GM19193 (cell line): ENCODE results near the gene SLC4A1.

Experiments used
- POLR2A ChIP-seq: IDR thresholded peaks from 4 replicates; pipeline ENCODE4 v1.6.1; 2011; ENCODE audit not compliant: insufficient read depth, insufficient read length; ENCODE audit errors: extremely low read depth

SLC4A1 gene

DNA sequence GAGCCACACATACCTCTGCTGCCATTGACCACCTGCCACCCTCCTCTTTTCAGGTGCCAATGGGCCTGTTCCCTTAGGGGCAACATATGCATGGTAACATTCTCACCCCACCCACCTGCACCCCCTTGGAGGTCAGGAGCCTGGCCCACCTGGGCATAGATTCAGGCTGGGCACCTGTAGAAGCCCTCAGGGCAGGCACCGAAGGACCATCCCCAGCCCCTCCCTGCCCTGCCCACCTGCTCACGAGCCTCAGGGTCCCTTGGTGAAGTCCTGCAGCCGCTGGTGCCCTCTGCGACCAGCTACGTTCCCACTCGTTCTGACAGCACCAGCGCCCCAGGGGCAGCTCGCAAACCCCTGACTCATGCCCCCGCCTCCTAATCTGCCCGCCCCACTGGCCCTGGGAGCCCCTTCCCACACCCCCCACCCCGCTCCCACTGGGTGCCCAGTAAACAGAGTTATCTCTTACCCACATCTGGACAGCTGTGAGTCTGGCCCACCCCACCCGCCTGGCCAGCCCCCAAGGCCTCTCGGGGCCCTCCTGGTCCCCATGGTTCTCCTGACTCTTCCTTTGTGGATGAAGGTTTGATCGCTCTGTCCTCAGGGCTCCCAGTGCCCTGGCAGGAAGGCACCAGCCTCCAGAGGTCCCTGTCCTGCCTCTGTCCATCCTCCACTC, at the start of gene SLC4A1:
SLC4A1 (minus strand) TSS at position 318 of the 673 bp plus-strand sequence. CDS start 5,269 bp downstream, outside the sequence.
- TF ChIP-seq POLR2A, result no peak

- TF ChIP-seq POLR2A, result no peak
Measured at GRCh38 chr17:44317545-44317944, 49.6 kb upstream of the SLC4A1 start.

DNA sequence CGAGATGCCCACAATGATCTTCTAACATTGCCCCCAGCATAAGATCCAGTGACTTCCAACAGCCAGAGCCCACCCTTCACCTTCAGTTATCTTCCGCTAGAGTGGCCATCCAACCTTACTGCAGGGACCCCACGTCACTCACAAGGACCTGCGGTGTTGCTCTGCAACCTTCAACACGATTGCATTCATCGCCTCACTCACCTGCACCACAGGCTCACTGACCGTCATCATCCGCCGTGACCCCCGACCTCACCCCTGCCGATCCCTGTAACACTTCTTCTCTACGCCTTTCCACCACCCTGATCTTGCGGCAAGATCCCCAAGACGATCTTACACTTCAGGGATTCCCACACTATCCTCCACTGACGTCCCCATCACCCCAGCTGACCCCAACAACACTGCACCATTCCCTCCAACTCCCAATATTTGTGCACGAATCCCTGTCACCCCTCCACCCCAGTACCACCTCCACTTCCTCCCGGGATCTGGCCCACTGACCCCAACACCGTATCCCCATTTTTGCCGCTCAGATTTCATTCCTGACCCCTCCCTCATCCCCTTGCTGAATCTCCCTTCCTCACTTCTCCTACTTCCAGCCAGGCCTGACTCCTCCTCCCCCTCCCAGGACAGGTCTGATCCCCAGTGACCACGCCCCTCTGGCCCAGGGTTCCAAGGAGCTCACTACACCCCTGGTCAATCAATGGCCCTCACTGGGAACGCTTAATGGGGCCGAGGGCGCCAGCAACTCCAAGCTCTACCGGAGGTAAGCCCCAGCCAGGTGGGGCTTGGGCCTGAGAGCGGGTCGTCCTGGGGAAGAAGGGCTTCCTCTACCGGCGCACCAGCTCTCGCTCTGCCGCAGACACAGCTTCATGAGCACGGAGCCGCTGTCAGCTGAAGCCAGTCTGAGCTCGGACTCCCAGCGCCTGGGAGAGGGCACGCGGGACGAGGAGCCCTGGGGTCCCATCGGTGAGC, 48.1 kb upstream of the SLC4A1 start:
- no peak for TF ChIP-seq POLR2A

- no peak for TF ChIP-seq POLR2A
Measured at GRCh38 chr17:44314869-44315661, 47.1 kb upstream of the SLC4A1 start.

GRCh38 chr17:44314524-44314868, 46.6 kb upstream of the SLC4A1 start:
- TF ChIP-seq POLR2A, result no peak

- TF ChIP-seq POLR2A, result no peak
Measured at GRCh38 chr17:44314031-44314430, 46.1 kb upstream of the SLC4A1 start.

DNA sequence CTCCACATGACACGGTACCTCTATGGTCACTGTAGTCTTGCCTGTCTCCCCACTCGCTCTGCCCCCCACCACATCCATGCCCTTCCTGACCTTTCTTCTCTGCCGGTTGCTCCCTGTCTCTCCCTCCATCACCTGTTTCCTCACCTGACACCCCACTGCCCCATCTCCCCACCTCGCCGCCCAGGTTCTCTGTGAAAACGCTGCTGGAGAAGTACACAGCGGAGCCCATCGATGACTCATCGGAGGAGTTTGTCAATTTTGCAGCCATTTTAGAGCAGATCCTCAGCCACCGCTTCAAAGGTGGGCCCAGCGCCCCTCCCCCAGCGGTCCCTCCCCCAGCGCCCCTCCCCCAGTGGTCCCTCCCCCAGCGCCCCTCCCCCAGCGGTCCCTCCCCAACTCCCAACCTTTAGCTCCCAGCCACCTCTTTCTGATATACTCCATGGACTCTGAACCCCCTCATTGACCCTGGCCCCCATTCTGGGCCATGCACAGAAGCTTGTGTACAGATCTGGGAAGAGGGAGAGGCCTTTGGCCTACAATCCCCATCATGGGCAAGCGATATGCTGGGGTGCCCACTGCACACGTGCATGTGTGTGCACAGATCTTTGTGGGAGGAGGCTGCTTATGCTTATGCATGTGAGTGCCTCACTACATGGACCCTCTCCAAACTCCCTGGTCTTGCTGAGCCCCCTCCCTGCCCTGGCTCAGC, 44.6 kb upstream of the SLC4A1 start:
- TF ChIP-seq POLR2A, result no peak

- no peak for TF ChIP-seq POLR2A
Measured at GRCh38 chr17:44311562-44312181, 43.7 kb upstream of the SLC4A1 start.

GRCh38 chr17:44310609-44311376, 42.9 kb upstream of the SLC4A1 start:
- no peak for TF ChIP-seq POLR2A

DNA sequence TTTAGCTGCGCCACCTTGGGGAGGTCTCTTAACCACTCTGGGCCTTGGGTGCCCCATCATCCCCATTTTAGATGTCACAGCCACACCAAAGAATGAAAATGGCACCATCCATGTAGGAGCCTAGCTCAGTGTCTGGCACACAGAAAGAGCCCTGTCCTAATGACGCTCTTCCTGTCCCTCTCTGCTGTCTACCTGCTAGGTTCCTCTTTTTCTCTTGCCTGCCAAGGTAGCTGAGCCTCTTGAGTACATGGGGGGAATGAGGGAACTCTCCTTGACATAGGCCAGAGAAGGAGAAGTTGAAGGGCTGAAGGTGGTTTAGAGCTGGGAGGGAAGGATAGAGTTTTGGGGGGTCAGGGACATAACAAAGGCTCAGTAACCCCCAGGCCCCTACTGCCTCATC, 42.3 kb upstream of the SLC4A1 start:
- TF ChIP-seq POLR2A, result no peak

- TF ChIP-seq POLR2A, result no peak
Measured at GRCh38 chr17:44309472-44309871, 41.5 kb upstream of the SLC4A1 start.

- no peak for TF ChIP-seq POLR2A
Measured at GRCh38 chr17:44308865-44309264, 40.9 kb upstream of the SLC4A1 start.

GRCh38 chr17:44308320-44308818, 40.4 kb upstream of the SLC4A1 start, which contains the start of gene RUNDC3A:
Gene RUNDC3A (plus strand): TSS chr17:44308601. CDS start chr17:44308833, 232 bp downstream.
- no peak for TF ChIP-seq POLR2A

DNA sequence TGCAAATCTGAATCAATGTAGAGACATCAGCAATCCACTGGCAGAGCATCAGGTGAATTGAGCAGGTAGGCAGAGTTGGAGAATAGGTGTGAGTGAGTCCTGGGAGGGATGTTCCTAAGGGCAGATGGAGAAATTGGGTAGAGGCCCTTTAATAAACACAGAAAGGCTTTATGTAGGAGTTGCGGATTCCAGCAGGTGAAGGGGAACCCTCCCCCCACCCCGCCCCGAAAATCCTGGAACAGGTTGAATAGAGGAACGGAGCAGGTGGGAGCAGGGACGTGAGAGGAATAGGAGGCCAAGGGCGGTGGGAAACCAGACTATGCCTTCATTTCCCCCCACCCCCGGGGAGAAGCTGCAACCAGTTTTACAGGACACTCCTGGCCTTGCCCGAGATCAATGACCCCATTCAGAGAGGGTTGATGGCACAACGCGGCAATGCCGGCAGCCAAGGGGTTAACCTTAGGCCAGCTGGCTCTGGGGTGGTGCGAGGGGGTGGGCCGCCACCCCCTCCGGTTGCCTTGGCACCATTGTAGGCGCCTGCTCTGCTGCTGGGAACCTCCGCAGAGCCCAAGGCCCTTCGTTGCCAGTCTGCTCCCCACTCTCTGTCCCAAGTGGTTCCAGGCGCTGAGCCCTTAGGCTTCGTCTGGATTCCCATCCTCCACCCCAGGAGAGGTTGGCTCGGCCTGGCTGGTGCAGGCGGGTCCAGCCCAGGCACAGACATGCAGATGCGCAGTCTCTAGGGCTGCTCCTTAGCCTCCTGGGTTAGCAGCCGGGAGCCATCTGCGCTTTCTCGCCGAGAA, 39.7 kb upstream of the SLC4A1 start:
- no peak for TF ChIP-seq POLR2A
